HG02943 (cell line): Measurements from ENCODE around the gene FXR1.
"Not testable (repeated sequence)": the region's sequence is repeated elsewhere in the genome, so short reads cannot be mapped to it uniquely, and the experiment has no call there.

Source experiments
- ATAC-seq: cut with Tn5 transposase; IDR thresholded peaks from one replicate; pipeline ENCODE4 v1.9.1; 2021; ENCODE audit warnings: mild to moderate bottlenecking, low read depth, moderate library complexity; ENCODE audit not compliant: unreplicated experiment

Gene FXR1

DNA sequence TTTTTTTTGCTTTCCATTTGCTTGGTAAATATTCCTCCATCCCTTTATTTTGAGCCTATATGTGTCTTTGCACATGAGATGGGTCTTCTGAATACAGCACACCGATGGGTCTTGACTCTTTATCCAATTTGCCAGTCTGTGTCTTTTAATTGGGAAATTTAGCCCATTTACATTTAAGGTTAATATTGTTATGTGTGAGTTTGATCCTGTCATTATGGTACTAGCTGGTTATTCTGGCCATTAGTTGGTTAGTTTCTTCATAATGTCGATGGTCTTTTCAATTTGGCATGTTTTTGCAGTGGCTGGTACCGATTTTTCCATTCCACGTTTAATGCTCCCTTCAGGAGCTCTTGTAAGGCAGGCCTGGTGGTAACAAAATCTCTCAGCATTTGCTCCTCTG is 89.9 kb downstream of the FXR1 start:
- ATAC-seq, result not testable (repeated sequence)

DNA sequence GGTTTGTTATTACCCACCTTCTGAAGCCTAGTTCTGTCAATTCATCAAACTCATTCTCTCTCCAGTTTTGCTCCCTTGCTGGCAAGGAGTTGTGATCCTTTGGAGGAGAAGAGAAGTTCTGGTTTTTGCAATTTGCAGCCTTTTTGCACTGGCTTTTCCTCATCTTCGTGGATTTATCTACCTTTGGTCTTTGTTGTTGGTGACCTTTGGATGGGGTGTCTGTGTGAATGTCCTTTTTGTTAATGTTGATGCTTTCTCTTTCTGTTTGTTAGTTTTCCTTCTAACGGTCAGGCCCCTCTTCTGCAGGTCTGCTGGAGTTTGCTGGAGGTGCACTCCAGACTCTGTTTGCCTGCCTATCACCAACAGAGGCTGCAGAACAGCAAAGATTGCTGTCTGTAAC is 91.0 kb downstream of the FXR1 start:
- ATAC-seq, result not testable (repeated sequence)

DNA sequence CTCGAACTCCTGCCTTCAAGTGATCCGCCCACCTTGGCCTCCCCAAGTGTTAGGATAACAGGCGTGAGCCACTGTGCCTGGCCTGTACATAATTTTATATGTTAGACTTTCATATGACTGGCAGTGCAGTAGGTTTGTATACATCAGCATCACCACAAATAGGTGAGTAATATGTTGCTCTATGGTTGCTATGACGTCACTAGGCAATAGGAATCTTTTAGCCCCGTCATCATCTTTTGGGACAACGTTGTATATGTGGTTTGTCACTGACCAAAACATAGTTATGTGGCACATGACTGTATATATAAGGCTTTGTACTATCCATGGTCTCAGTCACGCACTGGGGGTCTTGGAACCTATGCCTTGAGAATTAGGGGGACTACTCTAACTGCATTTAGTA is 94.1 kb downstream of the FXR1 start:
- ATAC-seq, result no peak

DNA sequence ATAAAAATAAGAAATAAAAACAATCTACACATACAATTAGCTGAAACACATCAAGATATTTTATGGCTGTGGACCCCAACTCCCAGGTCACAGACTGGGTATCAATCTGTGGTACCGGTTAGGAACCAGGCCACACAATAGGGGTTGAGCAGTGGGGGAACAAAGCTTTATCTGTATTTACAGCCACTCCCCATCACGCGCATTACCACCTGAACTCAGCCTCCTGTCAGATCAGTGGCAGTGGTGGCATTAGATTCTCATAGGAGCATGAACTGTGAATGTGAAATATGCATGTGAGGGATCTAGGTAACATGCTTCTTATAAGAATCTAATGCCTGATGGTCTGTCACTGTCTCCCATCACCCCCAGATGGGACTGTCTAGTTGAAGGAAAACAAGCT is 94.8 kb downstream of the FXR1 start:
- ATAC-seq, result no peak

DNA sequence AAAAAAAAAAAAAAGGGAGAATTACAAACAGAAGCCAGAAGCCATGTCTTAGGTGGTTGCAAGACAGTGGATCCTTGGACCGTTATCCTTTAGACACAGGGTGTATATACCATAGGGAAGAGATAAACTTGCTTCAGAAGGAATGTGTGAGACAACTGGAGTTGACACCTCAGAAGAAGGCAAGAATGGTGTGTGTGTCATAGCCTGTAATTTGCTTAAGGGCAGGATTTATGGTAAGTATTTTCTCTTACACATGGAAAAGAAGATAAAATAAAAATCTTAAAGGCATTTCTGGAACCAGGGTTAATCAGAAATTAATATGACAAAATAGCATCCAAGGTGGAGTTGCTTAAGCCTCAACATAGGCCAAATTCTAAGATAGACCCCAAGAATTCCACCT is 96.3 kb downstream of the FXR1 start:
- ATAC-seq, result no peak

DNA sequence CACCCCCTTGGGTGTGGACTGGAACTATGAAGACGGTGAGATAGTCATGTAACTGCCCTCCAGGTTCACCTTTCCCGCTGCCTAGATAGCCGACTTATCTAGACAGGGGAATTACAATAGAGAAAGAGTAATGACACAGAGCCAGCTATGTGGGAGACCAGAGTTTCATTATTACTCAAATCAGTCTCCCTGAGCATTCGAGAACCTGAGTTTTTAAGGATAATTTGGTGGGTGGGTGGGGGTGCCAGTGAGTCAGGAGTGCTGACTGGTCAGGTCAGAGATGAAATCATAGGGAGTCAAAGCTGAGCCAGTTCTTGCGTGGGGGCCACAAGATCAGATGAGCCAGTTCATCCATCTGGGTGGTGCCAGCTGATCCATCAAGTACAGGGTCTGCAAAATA is 96.8 kb downstream of the FXR1 start:
- ATAC-seq, result no peak

DNA sequence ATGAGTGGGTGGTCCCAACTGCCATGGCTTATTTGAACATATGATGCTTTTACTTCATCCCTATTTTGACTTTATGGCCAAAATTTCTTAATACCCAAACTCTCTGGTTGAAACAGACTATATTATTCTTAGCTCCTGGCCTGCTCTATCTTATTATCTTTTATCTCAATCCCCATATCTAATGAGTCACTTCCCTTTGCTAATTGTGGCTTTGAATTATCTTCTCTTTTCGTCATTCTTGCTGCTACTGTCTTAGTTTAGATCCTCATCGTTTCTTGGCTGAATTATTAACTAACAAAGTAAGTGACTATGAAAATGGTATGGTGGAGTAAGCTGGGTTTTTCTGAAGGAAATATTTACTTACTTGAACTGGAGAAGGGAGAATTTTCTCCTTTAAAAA is 105.2 kb downstream of the FXR1 start:
- ATAC-seq, result no peak

DNA sequence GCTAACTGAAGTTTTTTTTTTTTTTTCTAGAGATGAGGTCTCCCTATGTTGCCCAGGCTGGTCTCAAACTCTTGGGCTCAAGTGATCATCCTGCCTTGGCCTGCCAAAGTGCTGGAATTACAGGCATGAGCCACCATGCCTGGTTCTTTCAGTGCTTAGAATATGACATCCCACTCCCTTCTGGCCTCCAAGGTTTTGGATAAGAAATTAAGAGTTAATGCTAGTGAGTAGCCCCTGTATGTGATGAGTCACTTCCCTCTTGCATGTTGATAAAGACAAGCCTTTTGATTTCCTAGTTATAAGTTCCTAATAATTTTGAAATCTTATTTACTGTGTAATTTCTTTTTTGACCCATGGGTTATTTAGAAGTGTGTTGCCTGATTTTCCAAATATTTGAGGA is 112.7 kb downstream of the FXR1 start:
- ATAC-seq, result no peak

DNA sequence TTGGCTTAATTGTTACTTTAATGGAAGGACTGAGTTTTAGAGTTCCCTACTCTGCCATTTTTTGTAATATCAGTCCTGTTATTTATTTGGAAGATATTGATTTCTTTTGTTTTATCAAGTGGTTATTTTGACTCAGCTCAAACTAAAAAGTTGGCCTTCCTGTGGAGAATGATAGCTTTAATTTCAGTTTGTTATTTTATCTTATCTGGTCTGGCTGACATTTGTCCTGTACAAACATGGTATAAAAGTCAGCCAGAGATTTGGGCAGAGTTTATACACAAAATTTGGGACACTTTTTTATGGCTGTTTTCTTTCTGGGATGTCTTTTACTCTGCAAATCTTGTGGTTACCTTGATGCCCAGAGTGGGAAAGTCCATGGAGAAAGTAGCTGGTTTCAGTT is 118.5 kb downstream of the FXR1 start:
- ATAC-seq, result no peak
